HL-60 (cell line): Measurements from ENCODE around the gene KY.

Experiments
- DNase-seq, 2 experiments: peaks; one replicate each; pipeline ENCODE4 v3.0.0-alpha.2; 2010 to 2020; ENCODE audit warnings: low read depth in 1 of 2, low spot score in 1 of 2
- H3K27ac ChIP-seq: fragments of 250-450 bp; sonication (Bioruptor Pico); replicated peaks from 2 replicates; pipeline ENCODE4 v1.5.1; 2020; ENCODE audit warnings: mild to moderate bottlenecking, moderate library complexity
- H3K27me3 ChIP-seq: fragments of 250-450 bp; sonication (Bioruptor Pico); 2 replicates; pipeline ENCODE4 v1.5.1; 2021; ENCODE audit warnings: mild to moderate bottlenecking, moderate library complexity; ENCODE audit not compliant: insufficient read depth, poor library complexity, severe bottlenecking
- H3K4me3 ChIP-seq: replicated peaks from 2 replicates; pipeline ENCODE4 v1.5.1; 2011; ENCODE audit warnings: mild to moderate bottlenecking, control low read depth, low read length; ENCODE audit not compliant: insufficient read depth
- CTCF ChIP-seq: IDR thresholded peaks from one replicate; pipeline ENCODE4 v1.5.1; 2011; ENCODE audit warnings: low read length, control low read depth, inconsistent platforms; ENCODE audit not compliant: insufficient read depth
- GABPA ChIP-seq: IDR thresholded peaks from 2 replicates; pipeline ENCODE4 v1.6.1; 2012; ENCODE audit warnings: low read depth
- POLR2AphosphoS5 ChIP-seq: IDR thresholded peaks from 2 replicates; pipeline ENCODE4 v1.6.1; 2012; ENCODE audit warnings: low read depth
- SPI1 ChIP-seq: IDR thresholded peaks from 2 replicates; pipeline ENCODE4 v1.6.1; 2012; ENCODE audit warnings: low read depth, mild to moderate bottlenecking, borderline replicate concordance
- TF ChIP-seq, protein P1 (sequence below): IDR thresholded peaks from 2 replicates; pipeline ENCODE4 v1.6.1; 2012; ENCODE audit warnings: low read depth; ENCODE audit not compliant: insufficient replicate concordance

Gene KY

DNA sequence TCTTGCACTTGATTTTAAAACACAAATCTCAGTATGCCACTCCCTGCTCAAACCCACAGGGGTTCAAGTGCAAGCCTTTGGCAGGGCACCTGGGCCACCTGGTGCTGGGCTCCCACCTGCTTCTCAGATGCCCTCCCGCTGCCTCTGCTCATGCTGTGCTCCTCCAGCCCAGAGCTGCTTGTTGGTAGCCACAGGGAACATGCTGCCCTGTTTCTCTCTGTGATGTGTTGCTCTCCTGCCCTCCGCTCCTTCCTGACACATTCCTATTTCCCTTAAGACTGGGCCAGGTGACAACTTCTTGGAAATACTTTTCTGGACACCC lies 27.1 kb upstream of the KY start:
- TF ChIP-seq SPI1: no peak
- TF ChIP-seq, protein P1, sequence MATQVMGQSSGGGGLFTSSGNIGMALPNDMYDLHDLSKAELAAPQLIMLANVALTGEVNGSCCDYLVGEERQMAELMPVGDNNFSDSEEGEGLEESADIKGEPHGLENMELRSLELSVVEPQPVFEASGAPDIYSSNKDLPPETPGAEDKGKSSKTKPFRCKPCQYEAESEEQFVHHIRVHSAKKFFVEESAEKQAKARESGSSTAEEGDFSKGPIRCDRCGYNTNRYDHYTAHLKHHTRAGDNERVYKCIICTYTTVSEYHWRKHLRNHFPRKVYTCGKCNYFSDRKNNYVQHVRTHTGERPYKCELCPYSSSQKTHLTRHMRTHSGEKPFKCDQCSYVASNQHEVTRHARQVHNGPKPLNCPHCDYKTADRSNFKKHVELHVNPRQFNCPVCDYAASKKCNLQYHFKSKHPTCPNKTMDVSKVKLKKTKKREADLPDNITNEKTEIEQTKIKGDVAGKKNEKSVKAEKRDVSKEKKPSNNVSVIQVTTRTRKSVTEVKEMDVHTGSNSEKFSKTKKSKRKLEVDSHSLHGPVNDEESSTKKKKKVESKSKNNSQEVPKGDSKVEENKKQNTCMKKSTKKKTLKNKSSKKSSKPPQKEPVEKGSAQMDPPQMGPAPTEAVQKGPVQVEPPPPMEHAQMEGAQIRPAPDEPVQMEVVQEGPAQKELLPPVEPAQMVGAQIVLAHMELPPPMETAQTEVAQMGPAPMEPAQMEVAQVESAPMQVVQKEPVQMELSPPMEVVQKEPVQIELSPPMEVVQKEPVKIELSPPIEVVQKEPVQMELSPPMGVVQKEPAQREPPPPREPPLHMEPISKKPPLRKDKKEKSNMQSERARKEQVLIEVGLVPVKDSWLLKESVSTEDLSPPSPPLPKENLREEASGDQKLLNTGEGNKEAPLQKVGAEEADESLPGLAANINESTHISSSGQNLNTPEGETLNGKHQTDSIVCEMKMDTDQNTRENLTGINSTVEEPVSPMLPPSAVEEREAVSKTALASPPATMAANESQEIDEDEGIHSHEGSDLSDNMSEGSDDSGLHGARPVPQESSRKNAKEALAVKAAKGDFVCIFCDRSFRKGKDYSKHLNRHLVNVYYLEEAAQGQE: no peak
- no peak for TF ChIP-seq POLR2AphosphoS5
- TF ChIP-seq GABPA: no peak
- no peak for TF ChIP-seq CTCF
- no peak for DNase-seq
- no peak overlapping the region for H3K27ac ChIP-seq
- no peak overlapping the region for H3K4me3 ChIP-seq
- H3K27me3 ChIP-seq: no peaks in the 10 kb centered on the region

GRCh38 chr3:134677196-134677986 lies 26.6 kb upstream of the KY start:
- TF ChIP-seq CTCF (peak; percentile 17), SPI1 (no peak)
- H3K27ac ChIP-seq: no peak overlapping the region
- DNase-seq: peak in 1 of 2 experiments; percentile 27
- no peaks in the 10 kb centered on the region for H3K27me3 ChIP-seq
- H3K4me3 ChIP-seq: no peak overlapping the region

GRCh38 chr3:134675726-134676256 lies 25.0 kb upstream of the KY start:
- H3K4me3 ChIP-seq: no peak overlapping the region
- TF ChIP-seq CTCF: no peak
- TF ChIP-seq, protein P1: no peak
- no peak for TF ChIP-seq GABPA
- no peak for DNase-seq
- H3K27ac ChIP-seq: no peak overlapping the region
- H3K27me3 ChIP-seq: no peaks in the 10 kb centered on the region

DNA sequence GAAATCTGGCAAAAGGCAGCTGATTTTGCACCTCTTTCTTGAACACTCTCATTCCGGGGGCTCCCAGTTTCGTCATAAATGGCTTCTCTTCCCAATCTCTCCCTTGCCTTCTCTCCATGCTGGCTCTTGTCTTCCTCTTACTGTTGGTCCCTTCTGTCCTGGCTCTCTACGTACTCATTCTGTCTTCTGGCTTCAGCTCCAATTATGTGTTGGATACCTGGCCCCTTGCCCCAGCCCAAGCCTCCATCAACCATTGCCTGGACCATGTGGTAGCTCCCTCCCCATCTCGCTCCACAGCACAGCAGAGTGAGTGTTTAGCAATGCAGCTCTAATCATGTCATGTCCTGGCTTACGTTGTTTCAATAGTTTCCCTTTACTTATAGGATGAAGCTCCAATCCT lies 21.7 kb upstream of the KY start:
- Histone ChIP-seq H3K27ac (no peak overlapping the region), H3K27me3 (no peaks in the 10 kb centered on the region), H3K4me3 (no peak overlapping the region)
- TF ChIP-seq GABPA (no peak), SPI1 (no peak), POLR2AphosphoS5 (no peak), CTCF (no peak)
- TF ChIP-seq, protein P1: no peak
- DNase-seq: no peak
